Tibial nerve (tissue), 4 donors: ENCODE results near the gene KRT23. TPM values are rescaled to one million over a fixed set of nuclear protein-coding genes. Genes with fewer than 3 reads are reported as not detected.

Experiments
- DNase-seq, 2 donors: peaks; one replicate each; pipeline ENCODE4 v3.0.0-alpha.2; 2019; ENCODE audit warnings: low spot score in 2 of 2
- H3K27ac ChIP-seq, 4 donors: fragments of 200-600 bp; sonication (generic) in 3 of 4; one replicate each; pipeline ENCODE4 v1.5.1; 2017 to 2019; ENCODE audit warnings: mild to moderate bottlenecking in 1 of 4
- H3K27me3 ChIP-seq, 2 donors: fragments of 200-600 bp; sonication (generic) in 1 of 2; one replicate each; pipeline versions ENCODE4 v1.5.1 to v1.6.0; 2017 to 2019
- H3K36me3 ChIP-seq, 3 donors: fragments of 200-600 bp; sonication (generic); one replicate each; pipeline ENCODE4 v1.5.1; 2018 to 2019
- H3K4me1 ChIP-seq, 4 donors: fragments of 200-600 bp; sonication (generic) in 3 of 4; one replicate each; pipeline ENCODE4 v1.5.1; 2017 to 2019
- H3K4me3 ChIP-seq, 4 donors: fragments of 200-600 bp; sonication (generic) in 3 of 4; one replicate each; pipeline ENCODE4 v1.5.1; 2017 to 2019; ENCODE audit warnings: mild to moderate bottlenecking in 1 of 4, moderate library complexity in 1 of 4
- H3K9me3 ChIP-seq, 4 donors: fragments of 200-600 bp; sonication (generic) in 3 of 4; one replicate each; pipeline ENCODE4 v1.5.1; 2017 to 2019
- CTCF ChIP-seq, 5 experiments: fragments of 200-600 bp in 3 of 5; fragments of 450-650 bp in 2 of 5; sonication (generic) in 3 of 5; IDR thresholded peaks; one replicate each; pipeline ENCODE4 v1.5.1; 2016 to 2019; ENCODE audit warnings: antibody characterized with exemption in 5 of 5, mild to moderate bottlenecking in 3 of 5, moderate library complexity in 2 of 5
- EP300 ChIP-seq, 2 donors: sonication (generic); formaldehyde crosslinking; IDR thresholded peaks; one replicate each; pipeline ENCODE4 v1.6.1; 2017; ENCODE audit warnings: antibody characterized with exemption in 2 of 2, mild to moderate bottlenecking in 1 of 2
- POLR2A ChIP-seq, 2 donors: fragments of 450-650 bp; IDR thresholded peaks; one replicate each; pipeline ENCODE4 v1.6.1; 2017; ENCODE audit warnings: antibody characterized with exemption in 2 of 2, mild to moderate bottlenecking in 2 of 2, moderate library complexity in 2 of 2
- WGBS, 2 donors: methylation state at CpG; one replicate each; pipeline ENCODE4 v1.1.5; 2018; 5-methylcytosine and 5-hydroxymethylcytosine counted together
- total RNA-seq, 4 donors: library from RNA; depleted of rRNA; stranded (reverse); fragments of >200 nt; gene quantifications; one replicate each; pipeline ENCODE4 v1.1.0, GENCODE V29; 2016

Gene KRT23
- total RNA-seq, 4 donors from 2014 or later: not detected

- H3K36me3 ChIP-seq: no peaks in the 10 kb centered on the region
- no peak overlapping the region for H3K27ac ChIP-seq
- no peak overlapping the region for H3K4me3 ChIP-seq
- no peak for TF ChIP-seq POLR2A (IDR thresholded peaks at IDR 0.05)
- no peak for TF ChIP-seq EP300 (IDR thresholded peaks at IDR 0.05)
- TF ChIP-seq CTCF (IDR thresholded peaks at IDR 0.05): no peak
- no peaks in the 10 kb centered on the region for H3K9me3 ChIP-seq
- H3K4me1 ChIP-seq: peaks cover 0 to 10% (median 0%) of the 10 kb centered on the region in 4 donors
- 15 to 25% methylated on average over 8 of the region's 8 CpGs for WGBS, 2 donors
- no peak for DNase-seq
- H3K27me3 ChIP-seq: peaks cover 0 to 4% of the 10 kb centered on the region in 2 donors
These were observed 43.1 kb upstream of the KRT23 start for GRCh38 chr17:40980596-40980995.

GRCh38 chr17:40980117-40980516, 42.7 kb upstream of the KRT23 start:
- no peak for DNase-seq
- Histone ChIP-seq H3K4me3 (no peak overlapping the region), H3K27ac (no peak overlapping the region), H3K36me3 (no peaks in the 10 kb centered on the region), H3K4me1 (peaks cover 0 to 10% (median 0%) of the 10 kb centered on the region in 4 donors), H3K27me3 (peaks cover 0 to 4% of the 10 kb centered on the region in 2 donors), H3K9me3 (no peaks in the 10 kb centered on the region)
- no peak for TF ChIP-seq EP300 (IDR thresholded peaks at IDR 0.05)
- no peak for TF ChIP-seq POLR2A (IDR thresholded peaks at IDR 0.05)
- no peak for TF ChIP-seq CTCF (IDR thresholded peaks at IDR 0.05)
- WGBS, 2 donors: 91 to 95% methylated on average over 3 of the region's 3 CpGs

- H3K4me1 ChIP-seq: peaks cover 0 to 10% (median 0%) of the 10 kb centered on the region in 4 donors
- no peaks in the 10 kb centered on the region for H3K9me3 ChIP-seq
- WGBS, 2 donors: 70 to 80% methylated on average over 13 of the region's 13 CpGs
- no peak overlapping the region for H3K27ac ChIP-seq
- DNase-seq: no peak
- TF ChIP-seq EP300 (IDR thresholded peaks at IDR 0.05) (no peak), CTCF (IDR thresholded peaks at IDR 0.05) (no peak), POLR2A (IDR thresholded peaks at IDR 0.05) (no peak)
- peaks cover 0 to 4% of the 10 kb centered on the region in 2 donors for H3K27me3 ChIP-seq
- H3K4me3 ChIP-seq: no peak overlapping the region
- H3K36me3 ChIP-seq: no peaks in the 10 kb centered on the region
These were observed 41.2 kb upstream of the KRT23 start for GRCh38 chr17:40978575-40979151.

GRCh38 chr17:40975516-40975915, 38.1 kb upstream of the KRT23 start:
- no peak for DNase-seq
- Histone ChIP-seq H3K27me3 (peaks cover 0 to 4% of the 10 kb centered on the region in 2 donors), H3K36me3 (no peaks in the 10 kb centered on the region), H3K27ac (no peak overlapping the region), H3K4me1 (peaks cover 0 to 4% (median 0%) of the 10 kb centered on the region in 4 donors), H3K9me3 (no peaks in the 10 kb centered on the region), H3K4me3 (no peak overlapping the region)
- no peak for TF ChIP-seq POLR2A (IDR thresholded peaks at IDR 0.05)
- TF ChIP-seq EP300 (IDR thresholded peaks at IDR 0.05): no peak
- TF ChIP-seq CTCF (IDR thresholded peaks at IDR 0.05): no peak

GRCh38 chr17:40974366-40974765, 36.9 kb upstream of the KRT23 start:
- H3K27me3 ChIP-seq: peaks cover 0 to 4% of the 10 kb centered on the region in 2 donors
- DNase-seq: no peak
- H3K4me3 ChIP-seq: no peak overlapping the region
- 89 to 92% methylated on average over 3 of the region's 3 CpGs for WGBS, 2 donors
- no peaks in the 10 kb centered on the region for H3K4me1 ChIP-seq
- H3K27ac ChIP-seq: no peak overlapping the region
- no peak for TF ChIP-seq POLR2A (IDR thresholded peaks at IDR 0.05)
- no peak for TF ChIP-seq EP300 (IDR thresholded peaks at IDR 0.05)
- TF ChIP-seq CTCF (IDR thresholded peaks at IDR 0.05): no peak
- no peaks in the 10 kb centered on the region for H3K9me3 ChIP-seq
- H3K36me3 ChIP-seq: no peaks in the 10 kb centered on the region
